HG03135 (cell line): ENCODE measurements around the gene YWHAQ.
A peak's percentile ranks its signal among the peaks of the same experiment; 100 is the strongest.
"Not testable (repeated sequence)": the region's sequence is repeated elsewhere in the genome, so short reads cannot be mapped to it uniquely, and the experiment has no call there.

ENCODE experiments used
- ATAC-seq: cut with Tn5 transposase; IDR thresholded peaks from one replicate; pipeline ENCODE4 v1.9.1; 2021; ENCODE audit warnings: mild to moderate bottlenecking, moderate library complexity; ENCODE audit not compliant: unreplicated experiment

YWHAQ gene

DNA sequence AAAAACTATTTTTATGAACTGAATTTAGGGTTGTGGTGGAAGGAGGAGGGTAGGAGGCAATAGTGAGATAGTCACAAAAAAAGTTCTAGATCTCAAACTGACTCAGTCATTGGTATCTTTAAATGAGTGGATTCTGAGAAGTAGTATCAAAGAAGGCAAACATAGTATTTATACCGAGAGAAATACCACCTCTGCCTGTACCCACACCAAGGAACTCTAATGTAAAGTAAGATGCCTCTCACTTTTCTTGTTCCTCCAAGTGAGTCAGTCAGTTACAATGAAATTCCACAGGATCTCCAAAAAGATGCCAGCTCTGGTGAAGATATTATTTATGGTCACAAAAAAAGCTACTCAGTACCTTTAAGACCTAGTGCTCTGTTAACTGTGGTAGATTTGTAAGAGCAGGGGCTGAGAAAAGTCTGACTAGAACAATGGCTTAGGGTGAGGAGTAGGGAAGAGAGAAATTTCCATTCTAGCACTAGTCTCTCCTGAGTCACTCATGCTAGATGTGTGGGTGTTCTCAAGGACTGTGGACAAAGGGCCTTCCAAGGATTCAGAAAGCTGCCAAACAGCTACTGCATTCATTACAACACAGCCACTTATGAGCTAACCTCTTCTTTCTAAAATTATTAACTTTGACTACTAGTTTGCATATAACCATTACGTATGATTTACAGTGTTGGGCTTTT is 36.3 kb downstream of the YWHAQ start:
- no peak for ATAC-seq

GRCh38 chr2:9593925-9594324 is 36.9 kb downstream of the YWHAQ start:
- ATAC-seq = no peak

DNA sequence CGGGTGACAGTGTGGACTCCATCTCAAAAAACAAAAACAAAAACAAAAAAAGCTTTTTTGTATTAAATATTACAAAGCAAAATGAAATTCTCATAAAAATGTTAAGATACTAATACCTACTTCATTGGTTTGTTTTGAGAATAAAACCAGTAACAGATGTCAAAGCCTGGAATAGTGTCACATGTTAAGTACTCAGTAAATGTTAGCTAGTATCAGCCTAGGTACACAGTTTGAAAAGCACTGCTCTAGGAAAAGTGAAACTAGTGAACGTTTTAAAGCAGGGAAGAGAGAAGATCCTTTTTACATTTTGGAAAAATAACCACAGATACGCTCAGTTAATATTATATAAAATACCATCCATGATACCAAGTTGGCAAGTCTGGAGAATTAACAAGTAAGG is 38.1 kb downstream of the YWHAQ start:
- ATAC-seq = no peak

- no peak for ATAC-seq
Measured at GRCh38 chr2:9590641-9591040, 40.2 kb downstream of the YWHAQ start.

DNA sequence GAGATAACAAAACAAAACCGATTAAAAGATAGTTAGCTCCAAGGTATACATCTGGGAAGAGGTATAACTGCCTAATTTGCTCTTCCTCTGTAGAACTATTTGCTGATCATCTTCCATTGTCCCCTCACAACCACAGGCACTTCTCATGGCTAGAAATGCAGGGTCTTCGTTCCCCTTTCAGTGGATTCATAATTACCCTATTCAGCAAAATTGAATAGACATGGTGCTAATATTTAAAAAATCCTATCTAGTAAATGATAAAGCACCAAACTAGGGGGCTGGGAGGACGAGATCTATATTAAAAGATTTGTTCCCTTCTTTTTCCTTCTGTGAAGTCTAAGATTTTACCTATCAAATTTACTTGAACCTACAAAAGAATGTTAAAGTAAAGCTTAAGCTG is 44.3 kb downstream of the YWHAQ start:
- no peak for ATAC-seq

GRCh38 chr2:9585486-9585885 is 45.3 kb downstream of the YWHAQ start:
- ATAC-seq = no peak

DNA sequence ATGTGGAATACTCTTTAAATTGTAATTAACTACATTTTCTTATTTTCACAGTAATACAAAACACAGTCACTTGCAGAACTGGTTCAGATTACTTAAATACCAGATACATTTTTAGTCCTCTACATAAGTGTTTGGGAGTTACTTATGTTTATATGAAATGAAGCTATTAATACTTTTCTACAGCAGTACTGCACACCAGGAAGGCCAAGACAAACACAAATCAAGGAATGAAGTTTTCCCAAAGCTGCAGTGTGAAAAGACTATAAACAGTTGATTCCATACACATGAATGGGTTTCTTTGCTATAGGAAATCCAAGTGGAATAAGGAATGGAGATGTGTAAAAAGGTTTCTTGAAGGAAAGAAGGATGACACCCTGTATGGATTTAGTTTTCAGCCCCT is 45.9 kb downstream of the YWHAQ start:
- ATAC-seq = not testable (repeated sequence)

GRCh38 chr2:9582624-9583023 is 48.2 kb downstream of the YWHAQ start:
- ATAC-seq = no peak

- ATAC-seq = no peak
Measured at GRCh38 chr2:9578467-9579235, 52.1 kb downstream of the YWHAQ start.

DNA sequence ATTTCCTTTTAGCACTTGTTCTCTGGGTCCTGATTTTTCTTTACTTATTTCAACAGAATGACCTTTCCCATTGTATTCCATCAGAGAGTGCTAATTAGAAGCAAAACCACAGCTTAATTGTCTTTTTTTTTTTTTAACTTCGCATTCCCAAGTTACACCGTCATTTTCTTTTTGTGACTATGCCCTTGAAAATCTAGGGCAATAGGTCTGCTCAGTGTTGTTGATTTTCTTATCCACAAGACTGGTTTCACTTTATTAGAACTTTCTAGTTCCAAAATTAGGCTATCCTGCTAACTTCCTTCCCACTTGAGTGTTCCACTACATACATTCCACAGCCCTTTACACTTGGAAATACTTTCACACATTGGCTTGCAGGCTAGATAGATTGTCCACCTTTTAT is 56.5 kb downstream of the YWHAQ start:
- no peak for ATAC-seq

DNA sequence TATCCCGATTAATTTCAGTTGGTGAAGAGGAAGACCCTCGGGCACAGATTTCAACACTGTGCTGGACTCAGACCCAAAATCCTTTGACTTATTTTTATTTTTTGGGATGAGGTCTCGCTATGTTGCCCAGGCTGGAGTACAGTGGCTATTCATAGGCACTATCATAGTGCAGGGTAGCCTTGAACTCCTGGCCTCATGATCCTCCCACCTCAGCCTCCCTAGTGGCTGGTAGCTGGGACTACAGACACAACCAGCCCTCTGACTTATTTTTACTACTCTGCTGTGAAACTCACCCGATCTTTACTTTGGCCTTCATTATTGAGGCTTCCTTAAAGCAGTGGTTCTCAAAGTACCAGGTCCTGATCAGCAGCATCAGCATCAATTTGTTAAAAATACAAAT is 57.0 kb downstream of the YWHAQ start:
- ATAC-seq = no peak

GRCh38 chr2:9573013-9573720 is 57.6 kb downstream of the YWHAQ start:
- no peak for ATAC-seq

DNA sequence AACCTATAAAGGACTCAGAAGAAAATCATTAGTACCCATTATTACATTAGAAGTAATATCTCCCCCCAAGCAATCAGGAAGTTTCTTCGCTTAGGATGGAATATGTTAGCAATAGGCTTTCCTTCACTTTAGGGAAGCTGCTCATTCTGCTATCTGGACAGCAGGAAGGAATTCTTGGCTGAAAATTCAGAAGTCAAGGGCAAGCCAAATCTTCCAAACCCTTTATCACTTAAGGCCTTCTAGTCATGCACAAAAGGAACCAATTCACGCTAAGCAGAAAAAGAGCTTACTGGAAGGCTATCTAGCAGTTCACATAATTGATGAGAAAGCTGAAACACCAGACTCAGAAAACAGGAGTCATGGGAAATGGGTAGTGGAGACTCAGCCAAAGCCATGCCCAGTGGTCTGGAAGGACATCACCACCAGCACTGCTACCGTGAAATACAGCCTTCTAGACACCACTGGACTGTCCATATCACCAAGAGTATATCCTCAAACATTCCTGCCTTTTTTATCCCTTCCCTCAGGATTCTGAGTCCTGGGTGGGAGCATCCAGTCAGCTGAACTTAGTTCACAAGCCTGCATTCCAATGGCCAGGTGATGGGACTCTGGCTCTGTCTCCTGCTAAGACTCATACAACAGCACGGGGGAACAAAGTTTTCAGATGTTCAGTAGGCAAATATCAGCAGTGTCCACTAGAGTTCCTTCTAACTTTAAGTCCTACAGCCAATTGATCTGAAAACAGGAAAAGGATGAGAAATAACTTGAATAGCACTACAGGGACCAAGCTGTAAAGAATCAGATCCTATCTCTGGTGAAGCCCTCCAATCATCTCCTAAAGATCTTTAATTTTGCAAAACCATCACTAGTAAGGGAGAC is 60.4 kb downstream of the YWHAQ start:
- no peak for ATAC-seq

GRCh38 chr2:9565436-9566153 is 65.2 kb downstream of the YWHAQ start:
- ATAC-seq = no peak

DNA sequence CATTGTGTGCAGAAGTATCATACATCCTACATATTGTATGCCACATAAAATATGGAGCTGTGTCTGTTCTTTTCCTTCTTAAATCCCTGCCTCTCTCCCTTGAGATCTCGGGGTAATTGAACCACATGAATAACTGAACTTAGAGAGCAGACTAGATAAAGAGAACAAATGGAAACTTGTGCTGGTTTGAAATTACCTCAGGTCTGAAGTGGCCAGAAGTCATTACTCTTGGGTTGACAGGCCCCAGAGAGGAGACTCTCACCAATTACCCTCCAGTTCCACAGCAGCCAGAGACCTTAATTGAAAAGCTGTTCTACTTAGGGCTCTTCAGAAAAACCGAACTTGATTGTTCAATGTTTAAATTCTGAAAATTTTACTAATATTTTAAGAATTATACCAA is 70.2 kb downstream of the YWHAQ start:
- no peak for ATAC-seq

DNA sequence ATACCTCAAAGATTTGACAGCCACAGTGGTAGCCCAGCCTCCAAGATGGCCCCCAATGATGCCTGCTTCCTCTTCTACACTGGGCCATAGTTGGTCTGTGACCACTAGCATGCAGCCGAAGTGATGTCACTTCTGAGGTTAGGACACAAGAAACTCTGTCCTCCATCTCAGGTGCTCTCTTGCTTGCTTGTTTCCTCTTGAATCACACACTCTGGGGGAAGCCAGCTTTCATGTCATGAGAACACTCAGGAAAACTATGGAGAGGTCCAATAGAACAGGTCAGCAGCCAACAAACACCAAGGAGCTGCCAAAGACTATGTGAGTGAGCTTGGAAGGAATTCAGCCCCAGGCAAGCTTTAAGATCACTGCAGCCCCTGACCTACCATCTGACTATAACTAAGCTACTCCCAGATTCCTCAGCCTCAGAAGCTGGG is 71.8 kb downstream of the YWHAQ start:
- no peak for ATAC-seq

DNA sequence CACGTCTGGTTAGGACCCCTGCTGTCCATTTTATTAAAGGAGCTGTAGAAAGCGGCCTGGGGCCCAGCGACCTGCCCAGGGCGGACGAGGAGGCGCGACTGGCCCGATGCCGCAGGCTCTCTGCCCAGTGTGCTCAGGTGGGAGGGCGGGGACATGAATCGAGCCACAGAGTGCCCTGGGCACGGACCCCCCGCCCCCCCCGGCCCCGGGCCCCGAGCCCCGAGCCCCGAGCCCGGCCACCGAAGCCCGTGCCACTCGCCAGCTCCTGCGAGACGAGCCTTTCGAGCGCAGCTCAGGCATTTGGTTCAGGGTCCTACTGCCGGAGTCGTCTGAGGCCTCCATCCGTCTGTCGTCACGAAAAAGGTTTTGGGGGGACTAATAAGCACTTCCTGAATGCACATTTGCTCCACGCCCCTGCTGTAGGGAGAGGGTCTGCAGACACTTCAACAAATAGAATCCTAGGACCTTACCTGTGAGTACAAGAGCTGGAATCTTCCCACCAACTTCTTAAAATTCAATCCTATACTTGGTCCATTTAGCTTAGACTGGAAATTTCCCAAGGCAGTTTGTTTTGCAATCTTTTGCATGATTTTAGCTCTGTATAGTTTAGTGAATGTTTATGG is 74.6 kb downstream of the YWHAQ start:
- ATAC-seq = peak; percentile 30

GRCh38 chr2:9555297-9556120 is 75.3 kb downstream of the YWHAQ start, which contains the start of gene ADAM17:
Gene ADAM17, minus strand, starts transcription at chr2:9555830. Its CDS starts 225 bp downstream, at chr2:9555605.
- ATAC-seq = peak; percentile 81

DNA sequence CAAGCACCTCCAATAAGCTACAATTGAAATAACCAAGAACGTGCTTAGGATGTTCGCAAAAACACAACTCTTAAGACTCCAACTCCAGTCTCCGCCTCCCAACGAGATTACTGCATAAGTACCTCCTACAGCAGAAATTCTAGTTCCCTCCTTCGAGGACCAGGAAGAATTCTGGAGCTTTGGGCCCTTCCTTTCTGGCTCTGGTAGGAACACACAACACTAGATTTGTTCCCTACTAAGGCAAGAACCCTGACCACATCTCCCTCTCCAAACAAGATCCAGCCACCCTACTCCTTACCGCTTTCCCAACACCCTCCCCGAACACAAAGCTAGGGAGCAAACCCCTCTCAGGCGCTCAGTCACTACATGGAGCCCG is 75.9 kb downstream of the YWHAQ start:
- no peak for ATAC-seq
